HG03378 (cell line): ENCODE measurements around the gene DPPA3.
"Not testable (repeated sequence)": the region's sequence is repeated elsewhere in the genome, so short reads cannot be mapped to it uniquely, and the experiment has no call there.

ENCODE experiments used
- ATAC-seq: cut with Tn5 transposase; IDR thresholded peaks from one replicate; pipeline ENCODE4 v1.9.1; 2021; ENCODE audit warnings: mild to moderate bottlenecking, moderate library complexity; ENCODE audit not compliant: unreplicated experiment

The DPPA3 gene

DNA sequence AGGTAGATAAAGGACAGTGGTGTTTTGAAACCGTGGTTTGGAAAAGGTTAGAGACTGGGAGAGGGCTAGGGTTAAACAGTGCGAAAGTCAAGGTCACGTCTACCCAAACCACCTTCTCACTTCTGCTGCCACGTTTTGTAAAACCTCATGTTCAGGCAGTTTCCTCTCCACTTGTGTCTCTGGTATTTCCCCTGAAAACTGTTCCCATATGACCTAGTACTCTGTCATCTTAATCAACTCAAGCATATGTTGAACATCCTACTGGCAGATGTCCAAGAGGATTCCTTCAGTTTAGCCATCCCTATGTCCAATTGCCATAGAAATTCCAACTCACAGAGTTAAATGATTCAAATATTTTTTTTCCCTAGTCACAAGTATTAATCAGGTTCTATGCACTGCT lies 18.5 kb downstream of the DPPA3 start:
- no peak for ATAC-seq

GRCh38 chr12:7730984-7731383 lies 19.8 kb downstream of the DPPA3 start:
- ATAC-seq: not testable (repeated sequence)

- ATAC-seq: no peak
Observed at GRCh38 chr12:7731486-7731885, 20.3 kb downstream of the DPPA3 start.

DNA sequence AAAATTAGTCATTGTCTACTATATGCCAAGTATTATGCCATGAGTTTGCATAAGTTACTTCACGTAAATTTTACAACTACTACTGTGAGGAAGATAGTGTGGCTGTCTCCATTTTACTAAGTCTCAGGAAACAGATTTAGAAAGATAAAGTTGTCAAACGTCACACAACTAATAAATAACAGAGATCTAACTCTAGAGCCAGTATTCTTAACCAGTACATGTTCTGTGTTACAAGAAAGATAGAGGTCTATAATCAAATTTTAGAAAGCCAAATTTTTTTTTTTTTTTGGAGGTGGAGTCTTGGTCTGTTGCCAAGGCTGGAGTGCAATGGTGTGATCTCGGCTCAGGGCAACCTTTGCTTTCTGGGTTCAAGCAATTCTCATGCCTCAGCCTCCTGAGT lies 21.8 kb downstream of the DPPA3 start:
- no peak for ATAC-seq

GRCh38 chr12:7747246-7747645 lies 36.0 kb downstream of the DPPA3 start, which contains the start of gene CLEC4C:
CLEC4C (minus strand) TSS chr12:7747375; CDS start chr12:7747348, 27 bp downstream.
- no peak for ATAC-seq

DNA sequence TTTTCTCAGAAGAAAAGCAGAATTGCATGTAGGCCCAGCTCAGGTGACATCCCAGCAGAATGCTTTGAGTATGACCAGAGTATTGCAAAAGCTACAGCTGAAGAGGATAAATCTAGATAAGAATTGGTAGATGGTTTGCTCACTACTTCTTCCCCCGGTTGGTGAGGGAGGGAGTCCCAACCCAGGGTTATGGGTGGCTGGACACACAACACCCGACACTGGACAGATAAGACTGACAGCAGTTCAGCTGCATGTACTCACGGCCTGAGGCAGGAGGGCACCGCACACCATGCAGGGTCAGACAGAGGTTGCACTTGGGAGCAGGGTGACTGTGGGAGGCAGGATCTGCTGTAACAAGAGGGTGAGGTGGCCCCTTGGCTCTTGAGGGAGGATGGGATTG lies 37.6 kb downstream of the DPPA3 start:
- no peak for ATAC-seq

GRCh38 chr12:7749442-7749841 lies 38.2 kb downstream of the DPPA3 start:
- ATAC-seq: no peak

DNA sequence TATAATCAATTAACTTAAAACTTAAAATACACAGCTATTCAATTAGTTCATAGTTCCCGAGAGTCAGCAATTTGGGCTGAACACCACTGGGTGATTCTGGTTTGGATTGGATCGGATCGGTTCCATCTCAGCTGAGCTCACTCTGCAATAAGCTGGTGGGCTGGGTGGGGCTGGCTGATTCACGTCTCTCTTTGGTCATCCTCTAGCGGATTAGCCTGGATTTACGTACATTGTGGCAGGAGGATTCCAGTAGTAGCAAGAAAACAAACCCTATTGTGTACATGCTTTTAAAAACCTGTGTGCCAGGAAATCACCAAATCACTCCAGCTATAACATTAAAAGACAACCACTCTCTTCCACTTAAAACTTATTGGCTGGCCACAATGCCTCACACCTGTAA lies 39.1 kb downstream of the DPPA3 start:
- ATAC-seq: no peak

GRCh38 chr12:7751394-7751793 lies 40.2 kb downstream of the DPPA3 start:
- ATAC-seq: no peak

DNA sequence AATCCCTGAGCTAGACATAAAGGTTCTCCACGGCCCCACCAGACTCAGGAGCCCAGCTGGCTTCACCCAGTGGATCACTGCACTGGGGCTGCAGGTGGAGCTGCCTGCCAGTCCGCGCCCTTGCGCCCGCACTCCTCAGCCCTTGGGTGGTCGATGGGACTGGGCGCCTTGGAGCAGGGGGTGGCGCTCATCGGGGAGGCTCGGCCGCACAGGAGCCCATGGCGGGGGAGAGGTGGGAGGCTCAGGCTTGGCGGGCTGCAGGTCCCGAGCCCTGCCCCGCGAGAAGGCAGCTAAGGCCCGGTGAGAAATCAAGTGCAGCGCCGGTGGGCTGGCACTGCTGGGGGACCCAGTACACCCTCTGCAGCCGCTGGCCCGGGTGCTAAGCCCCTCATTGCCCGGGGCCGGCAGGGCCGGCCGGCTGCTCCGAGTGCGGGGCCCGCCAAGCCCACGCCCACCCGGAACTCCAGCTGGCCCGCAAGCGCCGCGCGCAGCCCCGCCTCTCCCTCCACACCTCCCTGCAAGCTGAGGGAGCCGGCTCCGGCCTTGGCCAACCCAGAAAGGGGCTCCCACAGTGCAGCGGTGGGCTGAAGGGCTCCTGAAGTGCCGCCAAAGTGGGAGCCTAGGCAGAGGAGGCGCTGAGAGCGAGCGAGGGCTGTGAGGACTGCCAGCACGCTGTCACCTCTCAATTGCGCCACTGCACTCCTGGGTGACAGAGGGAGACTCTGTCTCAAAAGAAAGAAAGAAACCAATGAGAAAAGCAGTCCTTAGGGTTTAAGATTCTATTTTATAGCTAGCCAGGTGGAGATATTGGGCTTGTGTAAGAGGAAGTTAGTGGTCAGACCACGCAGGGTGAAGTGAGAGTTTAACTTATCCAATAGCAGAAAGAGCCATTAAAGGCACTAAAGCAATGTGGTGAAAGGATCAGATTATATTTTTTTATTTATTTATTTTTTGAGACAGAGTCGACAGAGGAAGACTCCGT lies 41.0 kb downstream of the DPPA3 start:
- ATAC-seq: not testable (repeated sequence)

DNA sequence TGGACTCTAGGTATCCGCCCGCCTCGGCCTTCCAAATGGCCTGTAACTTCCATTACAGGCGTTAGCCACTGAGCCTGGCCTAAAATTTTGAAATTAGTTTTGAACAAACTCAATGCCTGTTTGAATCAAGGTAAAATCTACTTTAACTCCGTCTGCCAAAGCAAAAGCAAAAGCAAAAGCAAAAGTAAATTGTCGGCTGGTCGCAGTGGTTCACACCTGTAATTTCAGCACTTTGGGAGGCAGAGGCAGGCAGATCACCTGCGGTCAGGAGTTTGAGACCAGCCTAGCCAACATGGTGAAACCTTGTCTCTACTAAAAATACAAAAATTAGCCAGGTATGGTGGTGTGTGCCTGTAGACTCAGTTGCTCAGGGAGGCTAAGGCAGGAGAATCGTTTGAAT lies 44.4 kb downstream of the DPPA3 start:
- not testable (repeated sequence) for ATAC-seq

- no peak for ATAC-seq
Observed at GRCh38 chr12:7756993-7757392, 45.8 kb downstream of the DPPA3 start.

GRCh38 chr12:7758766-7759140 lies 47.5 kb downstream of the DPPA3 start:
- ATAC-seq: no peak
